Activated naive CD4-positive, alpha-beta T cell treated with anti-CD3 and anti-CD28 coated beads, Interleukin-2, amount 50 U/mL, for 16 hours (primary cell): ENCODE results near the gene NECTIN1.
A peak's percentile ranks its signal among the peaks of the same experiment; 100 is the strongest.

Experiments used
- DNase-seq: peaks from one replicate; pipeline ENCODE4 v3.0.0-alpha.2; 2020

NECTIN1 gene

DNA sequence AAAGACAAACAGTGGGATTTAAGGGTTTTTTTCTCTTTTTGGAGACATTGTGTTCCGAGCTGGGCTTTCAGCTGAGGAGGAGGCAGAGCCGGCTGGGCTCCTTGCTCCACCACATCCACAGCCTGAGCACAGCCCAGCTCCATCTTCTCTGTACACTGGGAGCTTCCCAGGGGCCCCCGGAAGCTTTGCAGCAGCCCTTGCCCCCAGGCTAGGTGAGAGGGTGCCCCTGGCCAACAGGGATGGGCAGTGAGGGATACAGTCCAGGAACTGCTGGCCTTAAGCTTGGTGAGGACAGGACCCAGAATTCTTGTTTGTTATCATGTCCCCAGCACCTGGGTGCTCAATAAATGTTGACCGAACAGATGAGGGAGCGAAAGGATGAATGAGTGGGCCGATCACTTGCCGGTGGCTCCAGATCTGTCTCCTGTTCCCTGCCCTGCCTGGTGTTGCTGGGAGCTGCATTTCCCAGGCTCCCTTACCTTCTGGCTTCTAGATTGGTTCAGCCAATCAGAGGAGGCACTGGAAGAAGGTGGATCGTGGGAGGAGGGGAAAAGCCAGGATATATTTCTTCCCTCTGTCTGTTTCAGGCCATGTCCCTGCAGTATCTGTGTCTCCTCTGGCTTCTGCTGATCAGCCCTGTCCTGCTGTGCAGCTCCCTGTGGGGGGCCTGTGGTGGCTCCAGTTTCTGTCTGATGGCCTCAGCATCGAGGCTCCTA, 26.5 kb upstream of the NECTIN1 start:
- DNase-seq = no peak

DNA sequence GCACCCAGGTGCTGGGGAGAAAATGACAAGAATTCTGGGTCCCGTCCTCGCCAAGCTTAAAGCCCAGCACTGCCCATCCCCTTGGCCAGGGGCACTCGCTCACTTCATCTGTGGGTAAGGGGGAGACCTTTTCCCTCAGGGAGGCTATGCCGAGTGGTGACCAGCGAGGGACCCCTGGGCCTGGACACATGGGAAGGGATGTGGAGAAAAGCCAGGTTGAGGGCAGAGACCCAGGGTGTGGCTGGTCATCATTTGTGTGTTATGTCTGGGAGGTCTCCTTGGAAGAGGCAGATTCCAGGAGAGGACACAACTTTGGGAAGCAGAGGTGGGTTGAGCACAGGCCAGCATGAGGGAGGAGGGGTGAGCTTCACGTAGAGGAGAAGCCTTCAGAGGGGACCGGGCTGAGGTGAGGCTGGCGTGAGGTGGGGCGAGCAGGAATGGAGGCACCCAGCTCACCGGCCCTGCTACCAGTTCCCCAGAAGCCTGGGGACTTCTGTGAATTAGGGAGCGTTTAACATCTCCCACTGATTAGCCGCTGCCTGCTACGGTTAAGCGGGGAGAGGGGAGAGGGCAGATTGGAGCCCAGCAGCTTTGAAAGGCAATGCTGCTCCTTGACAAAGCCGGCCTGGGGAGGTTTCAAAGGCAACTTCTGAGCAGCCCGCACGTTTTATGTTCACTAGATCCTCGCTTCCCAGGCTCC, 25.8 kb upstream of the NECTIN1 start:
- no peak for DNase-seq

DNA sequence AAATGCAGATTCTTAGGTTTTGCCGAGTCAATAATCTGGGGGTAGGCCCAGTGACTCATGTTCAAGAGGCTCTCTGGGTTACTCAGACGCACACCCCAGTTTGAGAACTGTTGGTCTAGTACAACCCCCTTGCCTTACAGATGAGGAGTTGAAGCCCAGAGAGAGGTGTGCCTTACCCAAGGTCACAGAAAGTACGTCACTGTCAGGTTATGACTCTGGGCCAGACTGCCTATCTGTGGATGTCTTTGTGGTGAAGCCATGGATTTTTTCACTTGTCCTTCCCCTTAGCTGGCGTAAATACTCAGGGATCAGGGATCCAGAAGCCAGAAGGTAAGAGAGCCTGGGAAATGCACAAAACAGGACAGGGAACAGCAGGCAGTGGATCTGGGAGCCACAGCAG, 25.2 kb upstream of the NECTIN1 start:
- DNase-seq = no peak

DNA sequence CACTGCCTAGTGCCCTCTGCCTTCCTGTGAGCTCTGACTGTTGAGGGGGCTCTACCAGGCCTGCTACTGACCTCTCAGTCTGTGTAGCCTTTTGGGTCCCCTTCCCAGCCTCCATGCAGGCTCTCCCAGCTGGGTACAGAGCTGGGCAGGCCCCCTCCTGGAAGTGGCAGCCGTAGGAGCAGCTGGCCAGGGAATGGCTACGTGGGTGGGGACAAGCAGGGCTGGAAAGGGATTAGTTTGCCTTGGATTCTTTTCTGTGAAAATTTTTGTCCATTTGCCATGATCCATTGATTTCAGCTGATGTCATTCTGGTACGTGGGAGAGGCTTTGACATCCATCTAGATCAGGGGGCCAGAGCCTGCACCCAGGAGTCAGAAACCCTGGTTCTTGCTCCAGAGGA, 23.9 kb upstream of the NECTIN1 start:
- no peak for DNase-seq

DNA sequence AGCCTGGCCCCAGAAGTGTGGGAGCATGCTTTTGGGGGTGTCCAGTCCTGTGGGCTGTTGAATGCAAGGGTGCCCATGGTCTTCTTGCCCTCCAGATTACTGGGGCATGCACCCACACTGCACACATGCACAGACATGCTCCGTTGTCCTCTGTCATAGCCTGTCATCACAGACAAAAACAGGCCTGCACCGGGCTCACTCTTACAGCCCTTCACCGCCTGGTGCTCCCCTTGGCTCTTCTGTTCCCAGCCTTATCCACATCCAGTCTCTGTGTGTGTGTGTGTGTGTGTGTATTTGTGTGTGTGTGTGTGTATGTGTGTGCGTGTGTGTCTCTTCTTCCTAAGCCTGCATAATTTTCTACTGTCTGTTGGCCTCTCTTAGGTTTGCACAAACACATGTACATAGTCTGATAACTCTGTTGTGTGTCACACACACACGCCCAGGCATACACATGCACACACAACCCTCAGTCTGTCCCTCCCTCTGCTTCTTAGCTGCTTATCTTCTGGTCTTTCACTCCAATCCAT, 23.4 kb upstream of the NECTIN1 start:
- no peak for DNase-seq

DNA sequence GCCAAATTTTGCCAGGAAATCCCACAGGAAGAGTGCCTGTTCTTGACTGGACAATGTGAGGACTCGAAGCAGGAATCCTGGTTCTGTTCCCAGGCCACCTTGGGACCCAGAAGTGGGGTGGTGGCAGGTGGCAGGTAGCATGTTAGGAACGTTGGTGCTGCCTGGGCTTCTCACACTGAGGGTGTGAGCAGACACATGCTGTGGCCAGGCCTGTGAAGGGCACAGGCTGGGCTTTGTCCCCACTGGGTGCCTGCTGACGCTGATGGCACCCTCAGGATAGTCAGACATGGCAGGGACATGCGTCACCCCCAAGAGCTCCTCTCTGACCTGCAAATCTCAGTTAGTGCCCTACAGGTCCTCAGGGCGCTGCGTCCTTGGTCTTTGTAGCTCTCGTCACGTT, 21.1 kb upstream of the NECTIN1 start:
- DNase-seq = no peak

DNA sequence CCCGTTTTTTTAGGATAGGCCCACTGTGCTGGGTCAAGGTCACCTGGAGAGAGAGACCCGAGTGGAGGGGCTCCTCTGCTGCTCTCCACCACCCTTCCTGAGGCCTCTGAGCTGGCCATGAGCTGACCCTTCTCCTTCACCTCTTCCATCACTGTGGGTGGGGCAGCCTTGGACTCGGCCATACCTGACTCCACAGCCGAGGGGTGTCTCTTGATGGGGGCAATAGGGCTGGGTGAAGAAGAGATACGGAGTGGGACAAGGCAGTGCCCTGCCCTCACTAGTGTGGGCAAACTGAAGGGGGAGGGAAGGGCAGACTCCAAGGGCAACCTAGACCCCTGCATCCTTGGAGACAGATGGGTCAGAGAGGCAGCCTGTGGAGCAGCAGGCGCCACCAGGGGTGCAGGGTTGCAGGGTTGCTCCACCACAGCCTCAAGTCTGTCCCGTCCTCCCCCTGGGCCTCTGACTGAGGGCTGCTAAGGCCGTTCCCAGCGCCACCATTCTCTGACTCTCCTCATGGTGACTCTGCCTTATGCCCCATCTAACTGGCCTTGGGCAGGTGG, 20.1 kb upstream of the NECTIN1 start:
- no peak for DNase-seq

DNA sequence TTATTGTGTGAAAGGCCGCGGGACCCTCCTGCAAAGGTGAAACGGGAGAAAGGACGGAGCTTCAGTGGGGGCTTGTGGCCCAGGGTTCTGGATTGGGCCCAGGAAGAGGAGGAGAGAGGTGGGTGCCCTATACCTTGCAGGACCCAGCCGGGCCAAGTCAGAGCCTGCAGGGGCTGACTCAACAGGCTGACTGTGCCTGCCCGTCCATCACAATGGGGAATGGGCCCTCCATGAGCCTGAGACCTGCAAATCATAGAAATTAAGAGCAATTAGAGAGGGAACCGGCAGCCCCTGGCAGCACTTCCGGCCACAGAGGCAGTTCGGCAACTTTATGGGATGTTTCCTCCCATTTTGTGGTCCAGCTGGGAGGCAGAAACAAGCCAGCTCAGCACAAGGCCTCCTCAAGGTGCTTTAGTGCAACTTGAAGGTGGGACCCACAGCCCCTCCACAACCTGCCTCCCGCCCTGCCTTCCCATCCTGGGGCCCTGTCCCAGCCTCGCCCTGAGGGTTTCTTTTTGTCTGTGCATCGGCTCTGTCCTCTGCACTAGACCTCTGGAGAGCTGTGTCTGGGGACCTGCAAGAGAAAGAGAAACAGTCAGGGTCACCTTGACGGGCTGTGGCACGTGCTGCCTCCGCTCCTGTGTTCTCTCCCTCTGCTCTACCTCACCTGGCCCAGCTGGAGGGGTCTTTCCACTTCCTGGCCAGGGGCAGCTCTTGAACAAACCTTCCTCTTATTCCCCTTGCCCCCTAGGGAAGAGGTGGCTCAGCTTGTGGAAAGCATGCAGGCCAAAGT, 19.1 kb upstream of the NECTIN1 start:
- no peak for DNase-seq

DNA sequence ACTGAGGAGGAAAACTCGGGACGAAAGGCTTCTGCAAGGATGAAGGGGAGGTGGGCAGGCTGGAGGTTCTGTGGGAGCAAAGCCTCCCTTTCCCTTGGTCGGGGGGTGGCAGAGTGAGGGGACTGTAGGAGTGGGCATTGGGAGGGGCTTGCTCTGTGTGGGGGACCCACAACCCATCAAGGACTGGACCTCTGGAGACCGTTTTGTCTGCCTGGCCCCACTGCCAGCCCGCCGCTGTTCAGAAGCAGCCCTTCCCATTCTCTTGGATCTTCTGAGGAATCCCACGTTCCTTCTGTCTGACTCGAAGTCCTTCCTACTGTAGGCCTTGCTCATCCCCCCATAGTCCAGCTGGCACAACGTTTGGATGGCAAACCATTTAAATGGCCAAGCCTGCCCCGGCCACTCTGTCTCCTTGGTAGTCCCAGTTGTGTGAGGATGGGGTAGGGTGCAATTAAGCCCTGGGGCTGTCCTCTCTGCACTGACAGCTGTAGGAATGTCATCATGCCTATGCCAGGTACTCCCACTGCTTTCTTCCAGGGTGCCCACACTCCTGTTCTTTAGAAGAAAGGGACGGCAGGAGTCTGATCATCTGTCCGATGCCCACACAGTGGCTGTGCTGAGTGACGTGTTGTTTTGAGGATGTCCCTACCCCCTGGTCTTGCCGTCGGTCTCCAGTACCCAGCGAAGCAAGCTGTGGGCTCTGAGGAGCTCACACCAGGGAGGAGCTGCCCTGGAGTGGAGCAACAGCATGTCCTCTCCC, 17.0 kb upstream of the NECTIN1 start:
- DNase-seq = no peak

DNA sequence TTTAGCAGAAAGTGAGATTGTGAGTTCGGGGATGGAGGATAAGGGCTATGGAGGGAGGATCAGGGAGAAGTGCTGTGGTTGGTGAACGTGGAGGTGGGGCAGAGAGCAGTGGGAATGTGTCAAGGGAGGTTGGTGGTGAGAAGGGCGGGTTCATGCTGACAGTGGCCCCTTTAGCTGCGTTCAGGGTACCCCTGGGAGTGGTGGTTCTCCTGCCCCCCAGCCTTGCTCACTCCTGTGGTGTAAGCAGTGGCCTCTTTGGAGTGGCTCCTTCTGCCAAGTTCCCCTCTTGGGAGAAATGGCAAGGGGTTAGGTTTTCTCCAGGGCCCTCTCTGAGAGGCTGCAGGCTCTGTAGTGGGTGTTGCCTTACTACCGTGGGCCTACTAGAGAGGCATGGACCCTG, 16.1 kb upstream of the NECTIN1 start:
- no peak for DNase-seq

DNA sequence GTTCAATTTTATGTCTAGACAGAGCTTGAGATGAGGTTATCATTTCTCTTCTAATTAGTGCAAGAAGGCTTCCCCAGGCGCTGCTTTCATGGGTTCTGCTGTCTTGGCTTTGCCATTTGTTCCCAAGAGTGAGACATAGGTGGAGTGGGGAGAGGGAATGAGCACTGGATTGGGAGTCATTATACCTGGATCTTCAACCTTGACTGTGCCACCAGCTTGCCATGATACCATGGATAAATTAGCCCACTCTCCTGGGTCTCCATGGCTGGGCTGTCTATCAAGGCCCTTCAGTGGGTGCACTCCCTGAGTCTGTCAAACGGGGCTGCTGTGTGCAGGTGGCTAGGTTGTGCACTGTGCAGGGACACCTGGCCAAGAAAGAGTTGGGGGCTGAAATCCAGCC, 15.6 kb upstream of the NECTIN1 start:
- DNase-seq = no peak

DNA sequence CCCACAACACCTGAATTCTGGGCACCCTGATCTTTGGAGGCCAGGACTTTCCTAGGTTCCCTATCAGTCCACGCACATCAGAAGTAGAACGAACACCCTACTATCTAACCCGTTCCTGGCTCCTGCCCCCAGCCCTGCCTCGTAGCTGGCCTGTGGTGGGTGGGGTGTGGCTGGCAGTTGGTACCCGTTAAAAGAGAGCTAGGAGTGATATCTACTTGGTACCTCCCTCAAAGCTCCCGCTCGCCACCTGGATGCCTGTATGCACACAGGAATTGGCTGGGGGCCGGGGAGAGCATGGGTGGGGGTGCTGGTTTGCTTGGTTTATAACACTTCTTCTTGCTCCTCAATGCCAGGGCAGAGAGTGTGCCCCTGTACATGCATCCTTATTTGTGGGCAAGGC, 14.0 kb upstream of the NECTIN1 start:
- DNase-seq = no peak

DNA sequence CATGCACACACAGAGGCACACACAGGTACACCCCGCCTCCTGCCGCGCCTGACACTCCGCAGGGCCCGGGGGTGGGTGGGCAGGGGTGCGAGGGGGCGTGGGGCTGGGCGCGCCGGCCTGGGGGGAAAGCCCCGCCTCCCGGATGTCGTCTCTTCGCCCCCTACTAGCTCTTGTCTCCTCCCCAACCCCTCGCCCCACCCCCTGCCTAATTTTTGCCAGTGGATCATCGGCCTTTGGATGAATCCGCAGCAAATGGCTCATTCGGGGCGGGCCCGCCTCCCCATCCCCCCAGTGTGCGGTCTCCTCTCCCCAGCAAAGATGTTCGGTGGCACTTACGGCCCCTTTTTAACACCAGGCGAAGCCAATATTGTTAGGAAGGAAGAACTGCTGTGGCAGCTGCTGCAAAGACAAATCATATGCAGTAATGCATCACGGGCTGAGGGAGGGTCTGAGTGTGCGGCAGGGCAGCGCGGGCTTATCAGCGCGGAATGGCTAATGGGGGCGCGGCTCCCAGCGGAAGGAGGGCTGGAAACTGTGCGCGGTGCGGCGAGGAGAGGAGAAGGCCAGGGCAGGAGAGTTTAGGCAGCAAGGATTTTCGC, 13.4 kb upstream of the NECTIN1 start:
- peak; percentile 35 for DNase-seq

DNA sequence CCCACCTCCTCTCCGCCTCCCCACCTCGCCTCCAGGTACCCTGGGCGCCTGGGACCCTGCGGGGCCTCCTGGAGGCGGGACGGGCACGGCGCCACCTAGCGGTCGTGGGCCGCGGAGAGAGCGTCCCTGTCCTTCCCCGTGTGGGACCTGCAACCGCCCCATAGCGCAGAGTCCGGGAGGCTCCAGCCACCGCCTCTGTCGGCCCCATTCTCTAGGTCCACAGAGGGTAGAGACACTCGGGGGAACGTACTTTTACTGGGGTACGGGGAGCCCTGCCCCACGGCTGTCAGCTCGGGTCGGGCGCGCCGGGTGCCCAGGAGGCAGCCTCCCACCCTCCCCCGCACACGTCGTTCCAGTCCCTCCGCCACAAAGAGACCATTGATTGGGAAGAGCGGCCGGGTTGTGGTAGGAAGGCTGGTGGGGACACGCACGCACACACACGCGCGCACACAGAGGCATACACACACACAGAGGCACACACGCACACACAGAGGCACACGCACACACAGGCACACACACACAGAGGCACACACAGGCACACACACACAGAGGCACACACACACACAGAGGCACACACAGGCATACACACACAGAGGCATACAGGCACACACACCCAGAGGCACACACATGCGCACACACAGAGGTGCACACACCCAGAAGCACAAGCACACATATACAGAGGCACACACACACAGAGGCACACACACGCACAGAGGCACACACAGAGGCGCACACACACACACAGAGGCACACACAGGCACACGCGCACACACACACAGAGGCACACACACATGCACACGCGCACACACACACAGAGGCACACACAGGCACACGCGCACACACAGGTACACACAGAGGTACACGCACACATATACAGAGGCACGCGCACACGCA, 12.6 kb upstream of the NECTIN1 start:
- DNase-seq = peak; percentile 66

DNA sequence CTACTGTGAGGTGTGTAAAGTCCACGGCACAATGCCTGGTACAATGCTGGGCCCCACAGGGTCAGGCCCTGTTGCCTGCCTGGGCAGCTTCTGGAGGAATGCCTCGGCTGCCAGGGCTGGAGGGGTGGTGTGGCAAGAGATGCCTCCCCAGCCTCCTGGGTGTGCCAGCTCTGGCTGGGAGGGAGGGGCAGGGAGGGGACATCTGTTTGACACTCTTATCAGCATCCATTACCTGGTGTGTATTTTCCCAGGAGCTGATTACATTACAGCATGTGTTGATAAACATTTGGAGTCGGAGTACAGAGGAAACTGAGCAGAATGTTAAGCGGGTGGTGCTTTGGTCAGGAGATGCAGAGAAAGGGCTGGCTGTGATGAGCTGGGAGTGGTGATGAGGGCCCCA, 11.0 kb upstream of the NECTIN1 start:
- no peak for DNase-seq

DNA sequence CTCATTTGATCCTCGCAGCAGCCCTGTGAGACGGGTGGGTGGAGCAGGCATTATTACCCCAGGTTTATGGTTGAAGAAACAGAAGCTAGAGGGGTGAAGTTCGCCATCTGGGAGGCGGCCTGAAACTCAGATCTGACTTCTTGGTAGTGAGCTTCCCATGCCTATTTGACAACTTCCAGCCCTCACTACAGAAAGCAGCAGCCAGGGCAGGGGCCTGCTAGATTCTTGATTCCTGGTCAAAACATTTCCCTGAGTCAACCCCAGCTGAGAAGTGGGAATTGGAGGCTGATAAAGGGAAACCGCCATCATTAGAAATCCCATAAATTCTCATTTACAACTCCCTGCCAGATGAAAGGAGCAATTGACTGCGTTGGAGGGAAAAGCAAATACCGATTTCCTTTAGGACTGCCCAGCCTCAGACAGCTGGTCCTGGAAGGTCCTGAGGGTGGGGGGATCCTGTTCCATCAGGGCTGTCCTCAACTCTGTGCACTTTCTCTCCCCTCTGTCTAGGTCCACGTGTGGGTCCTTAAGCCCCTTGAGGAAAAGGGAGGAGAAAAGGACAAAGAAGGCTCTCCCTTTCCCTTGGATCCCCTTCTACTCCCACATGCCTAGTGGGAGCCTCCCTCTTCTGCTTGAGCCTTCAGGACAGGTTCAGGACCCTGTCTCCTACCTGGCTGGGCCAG, 10.2 kb upstream of the NECTIN1 start:
- no peak for DNase-seq

DNA sequence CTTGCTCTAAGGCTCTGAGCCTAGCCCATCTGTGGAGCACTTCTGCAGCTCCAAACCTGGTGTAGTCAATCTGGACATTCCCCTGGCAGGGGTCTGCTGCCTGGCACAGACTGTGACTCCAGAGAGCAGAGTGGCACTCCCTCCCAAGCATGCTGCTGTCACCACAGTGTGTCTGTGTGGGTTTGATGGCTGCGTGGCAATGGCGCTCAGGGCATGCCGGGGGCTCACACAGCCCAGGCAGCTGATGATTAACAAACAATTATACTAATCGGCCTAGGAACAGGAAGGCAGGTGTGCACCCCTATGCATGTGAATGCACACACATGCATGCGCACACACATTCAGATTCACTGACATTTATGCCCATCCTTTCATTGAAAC, 9.0 kb upstream of the NECTIN1 start:
- no peak for DNase-seq

DNA sequence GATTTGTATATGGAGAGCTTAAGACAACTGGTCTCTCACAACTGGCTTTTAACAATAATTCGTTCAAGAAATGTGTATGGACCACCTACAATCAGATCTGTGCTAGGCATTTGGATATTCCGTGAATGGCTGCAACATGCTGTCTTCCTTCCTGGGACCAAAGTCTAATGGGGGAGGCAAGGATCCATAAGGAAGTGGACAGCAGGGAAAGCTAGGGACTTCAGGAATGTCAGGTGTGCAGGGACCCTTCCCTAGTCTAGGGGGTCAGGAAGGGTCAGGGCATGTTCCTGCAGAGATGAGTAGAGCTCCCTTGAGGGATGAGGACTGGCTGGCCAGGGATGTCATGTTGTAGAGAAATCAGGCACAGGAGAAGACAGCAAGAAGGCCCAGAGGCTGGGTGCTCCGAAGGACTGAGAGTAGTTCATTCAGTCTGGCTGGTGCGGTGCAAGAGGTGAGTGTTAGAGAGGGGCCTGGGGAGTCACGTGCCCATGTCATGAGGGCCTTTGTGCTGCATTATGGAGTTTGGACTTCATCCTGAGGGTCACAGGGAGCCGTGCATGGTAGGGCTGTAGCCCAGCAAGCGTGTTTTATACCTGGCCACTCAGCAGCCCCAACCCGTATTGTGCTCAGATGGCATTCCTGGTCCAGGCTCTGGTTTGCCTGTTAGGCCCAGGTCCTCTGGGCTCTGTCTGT, 8.5 kb upstream of the NECTIN1 start:
- DNase-seq = no peak

DNA sequence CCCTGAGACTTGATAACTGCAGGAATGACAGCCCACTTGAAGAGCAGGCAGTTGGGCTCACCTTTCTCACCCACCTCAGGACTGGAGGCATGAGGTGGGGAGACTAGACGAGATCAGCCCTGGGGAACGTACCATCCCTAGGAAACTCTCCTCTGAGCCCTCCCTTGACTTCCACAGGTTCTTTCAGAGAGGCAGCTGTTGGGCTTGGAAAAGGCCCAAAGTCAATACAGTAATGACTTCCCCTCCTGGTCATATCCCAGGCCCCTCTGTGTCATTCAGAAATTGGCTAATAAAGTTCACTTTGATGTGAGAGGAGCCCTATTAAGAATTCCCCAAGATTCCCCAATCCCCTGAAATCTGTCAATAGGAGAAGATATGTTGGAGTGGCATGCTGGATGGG, 5.8 kb upstream of the NECTIN1 start:
- DNase-seq = no peak

DNA sequence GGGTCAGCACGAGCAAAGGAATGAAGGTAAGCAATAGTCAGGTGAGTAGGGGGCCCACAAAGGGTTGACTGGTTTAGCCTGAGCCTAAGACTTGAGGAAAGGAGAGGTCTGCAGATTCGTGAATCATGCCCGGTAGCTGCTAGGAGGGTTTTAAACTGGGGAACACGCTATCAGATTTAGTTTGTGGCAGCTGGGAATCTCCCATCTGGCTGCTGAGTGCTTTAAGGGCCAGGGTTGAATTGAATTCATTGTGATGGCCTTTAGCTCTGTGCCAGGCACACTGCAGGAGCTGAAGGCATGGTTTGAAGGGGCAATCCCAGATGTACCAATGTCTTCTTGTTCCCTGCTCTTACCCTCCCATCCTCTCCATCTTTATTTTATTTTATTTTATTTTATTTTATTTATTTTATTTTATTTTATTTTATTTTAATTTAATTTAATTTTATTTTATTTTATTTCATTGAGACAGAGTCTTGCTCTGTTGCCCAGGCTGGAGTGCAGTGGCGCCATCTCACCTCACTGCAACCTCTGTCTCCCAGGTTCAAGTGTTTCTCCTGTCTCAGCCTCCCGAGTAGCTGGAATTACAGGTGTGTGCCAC, 1.9 kb upstream of the NECTIN1 start:
- no peak for DNase-seq
